ENCODE results near the gene NR1H3.

Gene NR1H3

GRCh38 chr11:47220401-47220821, 37.4 kb upstream of the NR1H3 start:
- H3K4me3 ChIP-seq (ENCODE audit: low read depth, low read length): no peak overlapping the region
- DNase-seq (ENCODE audit: low read depth): no peak
- TF ChIP-seq CTCF (IDR thresholded peaks at IDR 0.05; ENCODE audit: low read depth, low read length, missing control alignments): no peak

GRCh38 chr11:47222696-47223095, 35.1 kb upstream of the NR1H3 start:
- DNase-seq (ENCODE audit: low read depth): no peak

GRCh38 chr11:47225552-47226400, 32.0 kb upstream of the NR1H3 start:
- no peak overlapping the region for H3K4me3 ChIP-seq (ENCODE audit: low read depth, low read length)
- DNase-seq (ENCODE audit: low read depth): no peak
- no peak for TF ChIP-seq CTCF (IDR thresholded peaks at IDR 0.05; ENCODE audit: low read depth, low read length, missing control alignments)

More at GRCh38 chr11:47222696-47223095, 35.1 kb upstream of the NR1H3 start:
- H3K4me3 ChIP-seq (ENCODE audit: low read depth, low read length): no peak overlapping the region
- TF ChIP-seq CTCF (IDR thresholded peaks at IDR 0.05; ENCODE audit: low read depth, low read length, missing control alignments): no peak

GRCh38 chr11:47229161-47229560, 28.6 kb upstream of the NR1H3 start:
- no peak for TF ChIP-seq CTCF (IDR thresholded peaks at IDR 0.05; ENCODE audit: low read depth, low read length, missing control alignments)
- no peak for DNase-seq (ENCODE audit: low read depth)
- no peak overlapping the region for H3K4me3 ChIP-seq (ENCODE audit: low read depth, low read length)

GRCh38 chr11:47233051-47233450, 24.7 kb upstream of the NR1H3 start:
- DNase-seq (ENCODE audit: low read depth): no peak
- H3K4me3 ChIP-seq (ENCODE audit: low read depth, low read length): no peak overlapping the region
- TF ChIP-seq CTCF (IDR thresholded peaks at IDR 0.05; ENCODE audit: low read depth, low read length, missing control alignments): no peak

- TF ChIP-seq CTCF (IDR thresholded peaks at IDR 0.05; ENCODE audit: low read depth, low read length, missing control alignments): no peak
- DNase-seq (ENCODE audit: low read depth): no peak
- H3K4me3 ChIP-seq (ENCODE audit: low read depth, low read length): no peak overlapping the region
Observed at GRCh38 chr11:47233989-47234668, 23.7 kb upstream of the NR1H3 start.

All from GM12864 (cell line).